GM04503 (cell line): ENCODE data around the gene MMP24.
"Not testable (repeated sequence)": the region's sequence is repeated elsewhere in the genome, so short reads cannot be mapped to it uniquely, and the experiment has no call there.

Experiments
- DNase-seq: peaks from one replicate; pipeline ENCODE4 v3.0.0-alpha.2; 2012; ENCODE audit warnings: low read depth

MMP24 gene

GRCh38 chr20:35223941-35224340, 2.5 kb upstream of the MMP24 start:
- DNase-seq: no peak

- DNase-seq: no peak
Measured at GRCh38 chr20:35224536-35224935, 2.0 kb upstream of the MMP24 start.

- no peak for DNase-seq
Measured at GRCh38 chr20:35225319-35226125, 968 bp upstream of the MMP24 start.

GRCh38 chr20:35226884-35227681, 593 bp downstream of the MMP24 start:
- DNase-seq: no peak

- peak; percentile 50 for DNase-seq
Measured at GRCh38 chr20:35232575-35232974, 6.1 kb downstream of the MMP24 start.

GRCh38 chr20:35235881-35236280, 9.4 kb downstream of the MMP24 start:
- no peak for DNase-seq

- peak; percentile 15 for DNase-seq
Measured at GRCh38 chr20:35237486-35237885, 11.0 kb downstream of the MMP24 start.

GRCh38 chr20:35238170-35238569, 11.7 kb downstream of the MMP24 start:
- DNase-seq: no peak

GRCh38 chr20:35238735-35239134, 12.2 kb downstream of the MMP24 start:
- DNase-seq: no peak

GRCh38 chr20:35240083-35240810, 13.8 kb downstream of the MMP24 start:
- DNase-seq: no peak

GRCh38 chr20:35240811-35241293, 14.4 kb downstream of the MMP24 start:
- DNase-seq: no peak

GRCh38 chr20:35243317-35243716, 16.8 kb downstream of the MMP24 start:
- DNase-seq: no peak

- no peak for DNase-seq
Measured at GRCh38 chr20:35243986-35244385, 17.5 kb downstream of the MMP24 start.

- no peak for DNase-seq
Measured at GRCh38 chr20:35246723-35247122, 20.2 kb downstream of the MMP24 start.

- DNase-seq: no peak
Measured at GRCh38 chr20:35248641-35249475, 22.4 kb downstream of the MMP24 start.

GRCh38 chr20:35251613-35251940, 25.1 kb downstream of the MMP24 start:
- no peak for DNase-seq

- no peak for DNase-seq
Measured at GRCh38 chr20:35252037-35252461, 25.6 kb downstream of the MMP24 start.

- DNase-seq: not testable (repeated sequence)
Measured at GRCh38 chr20:35252598-35252997, 26.1 kb downstream of the MMP24 start.

GRCh38 chr20:35253010-35253409, 26.5 kb downstream of the MMP24 start:
- DNase-seq: no peak

- DNase-seq: no peak
Measured at GRCh38 chr20:35254448-35254999, 28.0 kb downstream of the MMP24 start.

GRCh38 chr20:35257175-35257909, 30.9 kb downstream of the MMP24 start:
- DNase-seq: no peak
